Parathyroid adenoma (tissue), 2 donors: ENCODE data around the gene RPRM.
"Not testable (repeated sequence)": the region's sequence is repeated elsewhere in the genome, so short reads cannot be mapped to it uniquely, and the experiment has no call there.

Experiments used
- H2AFZ ChIP-seq: fragments of 300-600 bp; sonication (generic); one replicate; pipeline ENCODE4 v1.7.0; 2017; ENCODE audit warnings: antibody characterized with exemption, mild to moderate bottlenecking
- H3K27ac ChIP-seq: fragments of 300-600 bp; sonication (generic); one replicate; pipeline ENCODE4 v1.7.0; 2017
- H3K27me3 ChIP-seq: fragments of 300-600 bp; sonication (generic); one replicate; pipeline ENCODE4 v1.7.0; 2017; ENCODE audit warnings: low read length; ENCODE audit not compliant: control insufficient read depth, insufficient read depth
- H3K36me3 ChIP-seq: fragments of 300-600 bp; sonication (generic); one replicate; pipeline ENCODE4 v1.7.0; 2017; ENCODE audit warnings: low read length; ENCODE audit not compliant: control insufficient read depth, insufficient read depth
- H3K4me1 ChIP-seq: fragments of 300-600 bp; sonication (generic); one replicate; pipeline ENCODE4 v1.7.0; 2017; ENCODE audit warnings: control low read depth
- H3K4me2 ChIP-seq: fragments of 300-600 bp; sonication (generic); one replicate; pipeline ENCODE4 v1.7.0; 2017; ENCODE audit warnings: low read length
- H3K4me3 ChIP-seq: fragments of 300-600 bp; sonication (generic); one replicate; pipeline ENCODE4 v1.7.0; 2017; ENCODE audit warnings: low read depth, low read length
- H3K79me2 ChIP-seq: fragments of 300-600 bp; sonication (generic); one replicate; pipeline ENCODE4 v1.7.0; 2017; ENCODE audit warnings: control low read depth
- H3K9ac ChIP-seq: fragments of 300-600 bp; sonication (generic); one replicate; pipeline ENCODE4 v1.7.0; 2017; ENCODE audit warnings: mild to moderate bottlenecking
- H3K9me3 ChIP-seq: fragments of 300-600 bp; sonication (generic); one replicate; pipeline ENCODE4 v1.7.0; 2017; ENCODE audit warnings: low read length; ENCODE audit not compliant: control insufficient read depth
- TF ChIP-seq, protein P1 (sequence below): fragments of 300-600 bp; sonication (generic); IDR thresholded peaks from one replicate; pipeline ENCODE4 v1.7.0; 2017; ENCODE audit warnings: antibody characterized with exemption, mild to moderate bottlenecking
- donor health status: primary hyperparathyroidism.

Gene RPRM

GRCh38 chr2:153509133-153509532 is 30.6 kb upstream of the RPRM start:
- Histone ChIP-seq H2AFZ (no peak overlapping the region), H3K9ac (no peak overlapping the region), H3K79me2 (no peaks in the 10 kb centered on the region), H3K27me3 (no peaks in the 10 kb centered on the region), H3K36me3 (no peaks in the 10 kb centered on the region), H3K4me3 (no peak overlapping the region), H3K4me1 (no peaks in the 10 kb centered on the region), H3K9me3 (no peaks in the 10 kb centered on the region), H3K27ac (no peak overlapping the region), H3K4me2 (no peak overlapping the region)
- TF ChIP-seq, protein P1, sequence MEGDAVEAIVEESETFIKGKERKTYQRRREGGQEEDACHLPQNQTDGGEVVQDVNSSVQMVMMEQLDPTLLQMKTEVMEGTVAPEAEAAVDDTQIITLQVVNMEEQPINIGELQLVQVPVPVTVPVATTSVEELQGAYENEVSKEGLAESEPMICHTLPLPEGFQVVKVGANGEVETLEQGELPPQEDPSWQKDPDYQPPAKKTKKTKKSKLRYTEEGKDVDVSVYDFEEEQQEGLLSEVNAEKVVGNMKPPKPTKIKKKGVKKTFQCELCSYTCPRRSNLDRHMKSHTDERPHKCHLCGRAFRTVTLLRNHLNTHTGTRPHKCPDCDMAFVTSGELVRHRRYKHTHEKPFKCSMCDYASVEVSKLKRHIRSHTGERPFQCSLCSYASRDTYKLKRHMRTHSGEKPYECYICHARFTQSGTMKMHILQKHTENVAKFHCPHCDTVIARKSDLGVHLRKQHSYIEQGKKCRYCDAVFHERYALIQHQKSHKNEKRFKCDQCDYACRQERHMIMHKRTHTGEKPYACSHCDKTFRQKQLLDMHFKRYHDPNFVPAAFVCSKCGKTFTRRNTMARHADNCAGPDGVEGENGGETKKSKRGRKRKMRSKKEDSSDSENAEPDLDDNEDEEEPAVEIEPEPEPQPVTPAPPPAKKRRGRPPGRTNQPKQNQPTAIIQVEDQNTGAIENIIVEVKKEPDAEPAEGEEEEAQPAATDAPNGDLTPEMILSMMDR: no peak

- not testable (repeated sequence) for H3K79me2 ChIP-seq, H3K4me2 ChIP-seq, H3K27ac ChIP-seq, H2AFZ ChIP-seq, H3K36me3 ChIP-seq, H3K4me3 ChIP-seq, H3K4me1 ChIP-seq, H3K27me3 ChIP-seq, H3K9ac ChIP-seq, H3K9me3 ChIP-seq
These were observed 27.9 kb upstream of the RPRM start for GRCh38 chr2:153506499-153506898.

GRCh38 chr2:153499439-153499838 is 20.9 kb upstream of the RPRM start:
- Histone ChIP-seq H3K4me2 (no peak overlapping the region), H3K9me3 (no peaks in the 10 kb centered on the region)
- TF ChIP-seq, protein P1: no peak

GRCh38 chr2:153497938-153498629 is 19.5 kb upstream of the RPRM start:
- no peaks in the 10 kb centered on the region for H3K79me2 ChIP-seq
- no peak overlapping the region for H3K27ac ChIP-seq

More at GRCh38 chr2:153499439-153499838, 20.9 kb upstream of the RPRM start:
- no peaks in the 10 kb centered on the region for H3K4me1 ChIP-seq
- no peak overlapping the region for H2AFZ ChIP-seq
- H3K36me3 ChIP-seq: no peaks in the 10 kb centered on the region
- H3K79me2 ChIP-seq: no peaks in the 10 kb centered on the region
- no peak overlapping the region for H3K27ac ChIP-seq
- no peak overlapping the region for H3K4me3 ChIP-seq
- H3K9ac ChIP-seq: no peak overlapping the region
- H3K27me3 ChIP-seq: no peaks in the 10 kb centered on the region

GRCh38 chr2:153495725-153496124 is 17.2 kb upstream of the RPRM start:
- no peaks in the 10 kb centered on the region for H3K9me3 ChIP-seq
- H3K4me3 ChIP-seq: no peak overlapping the region
- H3K9ac ChIP-seq: no peak overlapping the region
- H3K36me3 ChIP-seq: no peaks in the 10 kb centered on the region
- no peak overlapping the region for H3K4me2 ChIP-seq
- H3K27me3 ChIP-seq: no peaks in the 10 kb centered on the region
- no peaks in the 10 kb centered on the region for H3K4me1 ChIP-seq
- no peaks in the 10 kb centered on the region for H3K79me2 ChIP-seq
- no peak overlapping the region for H2AFZ ChIP-seq
- TF ChIP-seq, protein P1: no peak
- no peak overlapping the region for H3K27ac ChIP-seq

More at GRCh38 chr2:153497938-153498629, 19.5 kb upstream of the RPRM start:
- Histone ChIP-seq H2AFZ (no peak overlapping the region), H3K4me3 (no peak overlapping the region), H3K9me3 (no peaks in the 10 kb centered on the region), H3K27me3 (no peaks in the 10 kb centered on the region), H3K36me3 (no peaks in the 10 kb centered on the region), H3K9ac (no peak overlapping the region), H3K4me2 (no peak overlapping the region), H3K4me1 (no peaks in the 10 kb centered on the region)
- TF ChIP-seq, protein P1: no peak
